D341Med (cell line): ENCODE measurements around the gene SH3PXD2A.
"Not testable (repeated sequence)": the region's sequence is repeated elsewhere in the genome, so short reads cannot be mapped to it uniquely, and the experiment has no call there.

ENCODE experiments used
- DNase-seq: peaks from one replicate; pipeline ENCODE4 v3.0.0; 2012; ENCODE audit warnings: low spot score

The SH3PXD2A gene

DNA sequence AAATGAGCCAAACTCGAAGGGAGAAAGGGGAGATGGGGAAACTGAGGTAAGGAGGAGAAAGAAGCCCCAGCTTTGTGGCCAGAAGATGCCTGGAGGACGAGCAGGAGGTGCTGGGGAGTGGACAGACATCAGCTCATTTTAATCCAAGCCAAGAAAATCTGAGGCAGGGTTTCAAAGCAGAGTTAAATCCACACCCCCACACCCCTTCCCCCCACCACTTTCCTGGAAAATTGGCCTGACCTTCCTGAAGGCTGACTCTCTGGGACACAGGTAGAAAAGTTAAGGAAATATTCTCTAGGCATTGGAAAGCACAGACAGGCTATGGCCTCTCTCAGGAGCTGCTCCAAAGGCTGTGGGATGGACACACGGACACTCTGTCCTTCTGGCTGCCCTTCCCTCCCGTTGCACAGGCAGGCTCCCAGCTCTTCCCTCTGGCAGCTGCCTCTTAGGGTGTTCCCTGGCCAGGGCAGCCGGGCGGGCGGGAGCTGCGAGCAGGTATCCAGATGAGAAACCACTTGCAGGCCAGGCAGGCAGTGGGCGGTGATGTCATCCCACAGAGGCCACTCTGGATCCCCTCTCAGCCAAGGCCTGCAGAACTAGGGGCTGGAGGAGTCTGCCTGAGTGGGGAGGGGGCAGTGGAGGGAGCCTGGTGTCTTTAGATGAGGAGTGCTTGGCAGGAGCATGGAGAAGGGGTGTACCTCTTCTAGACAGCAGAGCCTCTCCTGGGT, 190.1 kb downstream of the SH3PXD2A start:
- no peak for DNase-seq

DNA sequence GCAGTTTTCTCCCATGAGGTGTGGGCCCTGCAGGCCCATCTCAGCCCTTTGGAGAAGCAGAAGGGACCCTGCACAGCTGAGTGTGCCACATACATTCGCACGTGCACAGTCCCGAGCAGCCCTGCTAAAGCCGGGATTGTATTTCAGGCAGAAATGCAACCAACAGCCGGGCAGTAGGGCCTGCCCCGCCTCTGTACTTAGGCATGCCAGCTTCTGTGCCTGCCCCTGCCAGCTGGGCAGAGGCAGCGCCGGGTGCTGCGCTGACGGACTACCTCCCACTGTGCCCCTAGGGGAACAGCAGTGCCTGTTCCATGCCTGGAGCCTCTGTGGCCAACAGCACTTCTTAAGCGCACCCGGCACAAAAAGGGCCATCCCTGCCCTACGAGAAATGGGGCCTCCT, 191.6 kb downstream of the SH3PXD2A start:
- peak; percentile 41 for DNase-seq

DNA sequence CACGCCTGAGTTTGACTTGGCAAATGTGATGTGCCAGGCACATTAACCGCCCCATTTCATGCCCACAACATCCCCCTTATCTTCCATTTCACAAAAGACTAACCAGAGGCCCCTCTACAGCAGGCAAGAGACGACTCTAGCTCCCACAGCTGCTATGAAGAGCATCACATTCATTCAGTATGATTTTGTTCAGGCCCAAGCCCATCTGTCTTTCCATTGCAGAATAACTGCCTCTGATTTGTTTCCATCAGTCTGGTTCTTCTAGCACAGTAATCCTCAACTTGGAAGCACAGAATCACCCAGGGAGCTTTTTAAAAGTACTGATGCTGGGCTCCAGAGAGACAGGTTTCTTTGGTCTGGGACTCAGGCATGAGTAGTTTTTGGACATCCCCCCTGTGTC, 192.1 kb downstream of the SH3PXD2A start:
- no peak for DNase-seq

DNA sequence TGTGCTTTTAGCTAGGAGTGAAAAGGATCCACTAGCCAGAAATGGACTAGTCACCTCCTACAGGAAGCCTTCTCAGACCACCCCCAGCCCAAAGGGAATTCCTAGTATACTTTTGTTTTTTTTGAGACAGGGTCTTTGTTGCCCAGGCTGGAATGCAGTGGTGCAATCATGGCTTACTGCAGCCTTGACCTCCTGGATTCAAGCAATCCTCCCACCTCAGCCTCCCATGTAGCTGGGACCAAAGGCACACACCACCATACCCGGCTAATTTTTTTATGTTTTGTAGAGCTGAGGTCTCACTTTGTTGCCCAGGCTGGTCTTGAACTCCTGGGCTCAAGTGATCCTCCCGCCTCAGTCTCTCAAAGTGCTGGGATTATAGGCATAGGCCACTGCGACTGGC, 192.7 kb downstream of the SH3PXD2A start:
- DNase-seq, result not testable (repeated sequence)

- no peak for DNase-seq
These were observed 194.0 kb downstream of the SH3PXD2A start for GRCh38 chr10:103661198-103661950.

DNA sequence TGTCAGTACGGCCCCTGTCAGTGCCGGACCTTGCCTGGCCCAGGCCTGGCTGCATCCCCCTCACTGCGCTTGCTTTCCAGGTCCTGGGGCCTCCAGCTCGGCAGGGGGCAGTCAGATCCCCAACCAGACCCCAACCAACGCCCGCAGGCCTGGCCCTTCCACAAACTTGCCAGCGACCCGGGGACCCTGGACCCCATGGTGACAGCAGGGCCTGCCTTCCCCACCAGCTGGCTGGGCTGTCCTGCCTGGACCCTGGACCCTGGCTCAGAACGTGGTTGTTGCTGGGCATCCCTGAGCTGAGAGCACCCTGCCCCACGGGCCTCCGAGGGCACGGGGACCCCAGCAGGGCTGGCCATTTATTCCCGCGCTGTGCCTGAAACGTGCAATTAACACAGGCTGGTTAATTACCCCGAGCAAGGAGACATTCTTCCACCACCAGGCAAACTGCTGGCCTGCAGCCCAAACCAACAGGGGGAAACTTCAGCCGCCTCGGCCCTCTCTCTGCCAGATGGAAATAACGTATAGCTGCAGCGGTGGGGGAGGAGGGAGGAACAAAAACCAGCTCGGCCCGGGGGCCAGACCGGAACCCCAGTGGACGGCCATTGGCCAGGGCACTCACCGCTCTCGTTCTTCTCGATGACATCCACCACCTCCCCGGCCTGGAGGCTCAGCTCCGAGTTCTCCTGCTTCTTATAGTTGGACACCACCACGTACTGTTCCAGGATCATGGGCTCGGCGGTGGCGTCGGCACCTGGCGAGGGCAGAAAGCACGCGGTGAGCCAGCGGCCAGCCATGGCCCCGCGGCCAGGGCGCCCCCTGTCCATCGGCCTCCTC, 194.8 kb downstream of the SH3PXD2A start:
- DNase-seq, result no peak

GRCh38 chr10:103659674-103660363, 195.6 kb downstream of the SH3PXD2A start:
- no peak for DNase-seq

DNA sequence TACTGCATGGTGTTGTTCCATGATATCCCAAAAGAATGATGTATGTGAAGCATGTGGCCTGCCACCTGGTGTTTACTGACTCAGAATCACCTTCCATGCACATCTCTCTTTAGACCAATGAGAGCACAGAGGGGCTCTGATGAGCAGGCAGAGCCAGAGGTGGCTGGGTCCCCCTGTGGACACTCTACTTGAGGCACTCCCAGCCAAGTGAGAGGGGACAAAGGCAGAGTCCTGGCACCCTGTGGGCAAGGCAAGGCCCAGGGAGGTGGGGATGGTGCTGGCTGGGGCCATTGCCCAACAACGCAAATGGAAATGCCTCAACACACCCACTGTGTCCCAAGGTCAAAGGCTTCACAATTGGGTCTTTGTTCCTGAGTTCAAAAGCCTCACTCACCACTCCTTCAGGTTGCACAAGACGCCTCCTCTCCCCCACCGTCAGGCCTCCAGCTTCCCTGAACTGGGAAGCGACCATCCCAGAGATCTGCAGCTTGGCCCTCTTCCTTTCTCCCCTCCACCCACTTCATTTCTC, 197.3 kb downstream of the SH3PXD2A start:
- no peak for DNase-seq

- DNase-seq, result no peak
These were observed 198.2 kb downstream of the SH3PXD2A start for GRCh38 chr10:103657061-103657591.

GRCh38 chr10:103654925-103655324, 200.5 kb downstream of the SH3PXD2A start:
- no peak for DNase-seq

DNA sequence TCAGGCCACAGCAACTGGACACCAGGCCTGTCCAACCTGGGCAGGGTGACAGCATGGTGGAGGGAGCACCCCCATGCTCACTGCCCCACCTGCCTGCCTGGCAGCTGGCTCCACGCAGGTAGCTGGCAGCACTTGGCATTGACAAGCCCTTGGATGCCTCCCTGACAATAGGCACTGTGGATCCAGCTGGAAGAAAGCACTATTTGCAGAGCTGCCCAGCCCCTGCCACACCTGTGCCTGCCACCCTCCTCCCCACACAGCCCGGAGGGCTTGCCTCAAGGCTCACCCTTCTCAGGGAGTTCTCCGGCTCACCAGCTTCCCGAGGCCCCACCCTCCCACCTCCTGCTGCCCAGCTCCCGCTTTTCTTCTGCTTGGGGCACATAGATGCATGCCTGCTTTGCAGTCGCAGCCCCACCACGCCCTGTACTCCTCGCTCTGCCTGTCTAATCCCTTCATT, 201.8 kb downstream of the SH3PXD2A start:
- DNase-seq, result no peak

- no peak for DNase-seq
These were observed 202.6 kb downstream of the SH3PXD2A start for GRCh38 chr10:103652599-103653281.

DNA sequence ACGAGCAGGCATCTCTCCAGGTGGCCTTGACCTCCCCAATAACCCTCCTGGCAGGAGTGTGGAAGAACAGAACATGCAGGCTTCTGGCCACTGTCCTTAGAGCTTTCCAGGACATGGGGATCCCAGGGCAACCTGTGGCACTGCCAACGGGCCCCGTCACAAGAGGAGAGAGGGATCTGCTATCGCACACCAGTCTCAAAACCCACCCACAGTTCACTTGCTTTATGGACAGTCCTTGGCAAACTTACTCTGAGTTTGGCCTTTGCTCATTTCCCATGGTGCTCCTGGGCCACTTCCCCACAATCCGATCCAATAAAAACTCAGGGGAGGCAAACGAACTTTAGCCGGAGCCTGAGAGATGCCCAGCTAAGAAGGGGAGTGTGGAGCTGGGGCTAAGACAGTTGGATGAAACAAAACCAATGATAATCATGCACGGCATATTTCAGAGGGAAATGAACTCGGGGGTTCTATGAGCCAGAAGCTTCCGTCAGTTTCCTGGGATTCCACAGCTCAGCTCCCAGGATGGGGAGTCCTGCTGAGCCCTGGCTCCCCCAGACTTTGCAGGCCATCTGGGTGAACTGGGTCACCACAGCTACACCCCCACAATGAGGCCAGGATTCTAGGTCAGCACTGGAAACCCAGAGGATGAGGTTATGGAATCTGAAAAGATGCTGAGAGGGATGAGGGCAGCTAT, 203.4 kb downstream of the SH3PXD2A start:
- DNase-seq, result no peak

DNA sequence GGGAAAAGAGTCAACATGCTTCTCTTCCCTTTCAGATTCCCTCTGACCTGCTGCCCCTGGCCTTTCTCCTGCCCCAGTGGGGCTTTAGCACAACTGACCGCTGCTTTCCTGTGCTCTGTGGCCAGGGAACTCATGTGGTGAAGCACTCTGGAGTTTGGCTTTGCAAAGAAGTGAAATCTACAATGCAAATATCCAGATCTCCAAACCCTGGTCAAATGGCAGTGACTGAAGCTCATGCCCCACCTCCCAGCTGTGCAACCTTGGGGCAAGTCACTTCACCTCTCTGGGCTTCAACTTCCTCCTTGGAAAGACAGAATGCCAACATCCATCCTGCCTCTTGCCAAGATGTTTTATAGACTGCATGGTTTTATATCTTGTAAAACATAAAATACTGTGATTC, 204.0 kb downstream of the SH3PXD2A start:
- no peak for DNase-seq

DNA sequence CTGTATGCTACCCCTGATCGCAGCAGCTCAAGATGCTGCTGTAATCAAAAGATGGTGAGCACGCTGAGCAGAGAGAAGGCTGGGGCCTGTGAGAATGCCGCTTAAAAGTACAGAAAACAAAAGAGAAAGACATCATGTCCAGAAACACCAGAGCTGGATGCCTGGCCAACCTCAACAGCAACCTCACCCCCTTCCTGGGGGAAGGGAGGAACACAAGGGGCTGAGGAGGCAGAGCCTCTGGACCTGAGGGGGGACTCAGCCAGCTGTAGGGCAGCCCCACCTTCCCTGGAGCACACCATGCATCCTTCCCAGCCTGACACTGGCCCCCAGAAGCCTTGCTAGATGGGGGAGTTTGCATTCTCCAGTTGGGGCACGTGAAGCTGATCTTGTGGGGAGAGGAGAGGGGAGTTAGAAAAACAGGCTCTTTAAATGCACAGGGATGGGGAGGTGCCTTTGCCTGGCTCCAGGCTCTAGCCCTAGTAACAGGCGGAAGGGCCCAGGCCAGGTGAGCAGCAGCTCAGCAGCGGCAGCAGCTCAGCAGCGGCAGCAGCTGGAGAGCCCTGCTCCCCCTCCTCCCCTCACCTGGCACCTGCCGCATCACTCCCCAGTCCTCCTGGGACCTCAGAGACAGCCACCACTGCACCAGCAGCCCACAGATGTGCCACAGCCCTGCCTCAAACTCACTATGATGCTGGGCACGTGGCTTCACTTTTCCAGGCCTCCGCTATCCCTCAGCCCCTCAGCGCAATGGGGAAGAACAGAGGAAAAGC, 205.5 kb downstream of the SH3PXD2A start:
- DNase-seq, result no peak

DNA sequence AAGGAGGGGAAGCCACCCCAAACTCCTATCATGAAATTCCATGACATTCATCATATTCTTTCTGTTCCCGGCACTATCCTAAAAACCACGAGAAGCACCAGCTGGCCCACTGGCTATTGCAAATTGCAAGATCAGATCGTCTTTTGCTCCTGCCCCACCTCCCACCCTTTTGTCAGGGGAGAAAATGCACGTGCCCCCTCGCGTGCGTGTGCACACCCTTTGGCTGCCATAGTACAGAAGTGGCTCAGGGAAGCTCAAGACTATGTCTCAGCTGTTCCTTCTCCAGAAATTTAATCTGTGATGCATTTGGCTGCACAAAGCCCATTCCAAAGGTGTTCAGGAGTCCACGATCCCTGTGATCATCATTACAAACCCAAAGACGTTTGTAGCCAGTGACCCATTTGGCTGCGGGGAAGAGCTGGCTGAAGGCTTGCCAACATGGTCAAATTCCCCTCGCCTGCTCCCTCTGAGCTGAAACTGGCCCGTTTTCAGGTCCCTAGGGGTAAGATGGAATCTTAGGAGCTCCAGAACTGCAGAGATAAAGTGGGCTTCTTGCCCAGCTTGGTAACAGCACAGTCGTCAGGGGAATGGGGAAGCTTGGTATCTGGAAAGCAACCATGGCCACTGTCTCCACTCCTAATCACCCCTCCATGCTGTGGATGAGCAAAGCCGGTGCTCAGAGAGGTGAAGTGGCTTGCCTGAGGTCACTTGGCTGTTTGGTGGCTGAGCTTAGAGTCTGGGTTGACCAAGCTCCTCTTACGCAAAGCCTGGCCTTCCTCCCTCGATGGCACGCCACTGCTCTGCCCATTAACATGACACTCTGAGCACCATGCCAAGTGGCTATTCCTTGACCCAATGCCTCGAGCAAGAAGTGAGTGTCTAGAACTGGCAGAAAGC, 206.5 kb downstream of the SH3PXD2A start:
- no peak for DNase-seq

DNA sequence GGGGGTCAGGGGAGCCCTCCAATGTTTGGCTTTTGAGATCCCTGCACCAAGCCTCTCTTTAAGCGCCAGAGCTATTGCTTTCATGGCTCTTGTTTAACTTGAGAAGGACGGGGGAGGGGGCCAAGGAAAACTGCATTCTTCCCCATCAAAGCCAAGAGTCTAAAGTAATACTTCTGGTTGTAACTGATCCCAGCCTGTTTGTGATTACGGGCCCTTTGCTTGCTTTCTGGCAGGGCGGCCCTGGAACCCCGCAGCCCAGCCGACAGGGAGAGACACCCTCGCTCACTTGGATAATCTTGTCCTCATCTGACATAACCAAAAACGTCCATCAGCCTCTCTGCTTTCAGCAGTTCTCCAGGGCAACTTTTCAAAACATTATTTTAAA, 207.1 kb downstream of the SH3PXD2A start:
- no peak for DNase-seq

DNA sequence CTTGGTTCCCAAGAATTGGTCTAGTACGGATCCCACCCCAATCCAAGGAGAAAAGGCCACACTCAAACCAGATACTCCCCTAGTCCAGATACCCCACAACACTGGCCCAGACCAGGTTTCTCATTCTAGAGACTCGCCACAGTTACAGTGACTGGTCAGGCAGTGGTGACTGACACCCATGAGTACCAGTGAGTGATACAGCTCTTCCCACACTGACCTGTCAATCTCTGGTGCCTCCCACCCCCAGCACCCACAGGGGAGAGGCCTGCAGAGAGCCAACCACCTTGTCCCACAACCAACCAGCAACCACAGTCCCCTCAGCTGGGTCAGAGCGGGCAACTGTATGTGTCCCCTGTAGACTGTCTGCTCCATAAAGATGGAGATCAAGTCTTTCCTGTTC, 209.1 kb downstream of the SH3PXD2A start:
- no peak for DNase-seq
